Ishikawa (cell line): ENCODE measurements around the gene ZNF536.

Experiments used
- CEBPB ChIP-seq: IDR thresholded peaks from 2 replicates; pipeline ENCODE4 v1.6.1; 2012
- CREB1 ChIP-seq: IDR thresholded peaks from 2 replicates; pipeline ENCODE4 v1.6.1; 2012; ENCODE audit warnings: low read depth
- EGR1 ChIP-seq: IDR thresholded peaks from 2 replicates; pipeline ENCODE4 v1.6.1; 2012
- EP300 ChIP-seq: IDR thresholded peaks from 2 replicates; pipeline ENCODE4 v1.6.1; 2012; ENCODE audit warnings: borderline replicate concordance
- FOXM1 ChIP-seq: IDR thresholded peaks from 2 replicates; pipeline ENCODE4 v1.6.1; 2012; ENCODE audit warnings: low read depth, borderline replicate concordance
- MAX ChIP-seq: IDR thresholded peaks from 2 replicates; pipeline ENCODE4 v1.6.1; 2012
- NFIC ChIP-seq: IDR thresholded peaks from 2 replicates; pipeline ENCODE4 v1.6.1; 2012
- RAD21 ChIP-seq: IDR thresholded peaks from 2 replicates; pipeline ENCODE4 v1.6.1; 2012; ENCODE audit warnings: low read depth
- REST ChIP-seq: IDR thresholded peaks from 2 replicates; pipeline ENCODE4 v1.6.1; 2012; ENCODE audit warnings: low read depth, mild to moderate bottlenecking
- TAF1 ChIP-seq: IDR thresholded peaks from 2 replicates; pipeline ENCODE4 v1.6.1; 2012; ENCODE audit warnings: low read depth, mild to moderate bottlenecking
- TCF12 ChIP-seq: IDR thresholded peaks from 2 replicates; pipeline ENCODE4 v1.6.1; 2012; ENCODE audit warnings: low read depth
- TEAD4 ChIP-seq: IDR thresholded peaks from 2 replicates; pipeline ENCODE4 v1.6.1; 2012
- USF1 ChIP-seq: IDR thresholded peaks from 2 replicates; pipeline ENCODE4 v1.6.1; 2012
- YY1 ChIP-seq: IDR thresholded peaks from 2 replicates; pipeline ENCODE4 v1.6.1; 2012; ENCODE audit warnings: low read depth
- ZBTB7A ChIP-seq: IDR thresholded peaks from 2 replicates; pipeline ENCODE4 v1.6.1; 2012; ENCODE audit warnings: low read depth

ZNF536 gene

GRCh38 chr19:30492586-30493270, 120.5 kb downstream of the ZNF536 start:
- TF ChIP-seq MAX (no peak), EP300 (no peak), EGR1 (no peak), USF1 (no peak), ZBTB7A (no peak), CREB1 (no peak), NFIC (no peak), YY1 (no peak), TEAD4 (no peak), TAF1 (no peak), TCF12 (no peak)

GRCh38 chr19:30497034-30497433, 124.8 kb downstream of the ZNF536 start:
- no peak for TF ChIP-seq RAD21
- no peak for TF ChIP-seq YY1
- no peak for TF ChIP-seq ZBTB7A
- no peak for TF ChIP-seq TEAD4
- no peak for TF ChIP-seq TAF1
- TF ChIP-seq EGR1, result no peak
- no peak for TF ChIP-seq CEBPB
- no peak for TF ChIP-seq CREB1
- TF ChIP-seq NFIC, result no peak
- TF ChIP-seq EP300, result no peak
- no peak for TF ChIP-seq FOXM1
- no peak for TF ChIP-seq MAX
- no peak for TF ChIP-seq REST
- TF ChIP-seq TCF12, result no peak
- no peak for TF ChIP-seq USF1

GRCh38 chr19:30498707-30499106, 126.5 kb downstream of the ZNF536 start:
- no peak for TF ChIP-seq USF1
- no peak for TF ChIP-seq ZBTB7A
- TF ChIP-seq EGR1, result no peak
- no peak for TF ChIP-seq TEAD4
- no peak for TF ChIP-seq CREB1

GRCh38 chr19:30504272-30504671, 132.1 kb downstream of the ZNF536 start:
- TF ChIP-seq CEBPB (no peak), TCF12 (no peak), FOXM1 (no peak), NFIC (no peak), CREB1 (no peak)

- no peak for TF ChIP-seq TAF1
- TF ChIP-seq EP300, result no peak
- no peak for TF ChIP-seq ZBTB7A
- TF ChIP-seq USF1, result no peak
- TF ChIP-seq CREB1, result no peak
- TF ChIP-seq TCF12, result no peak
- TF ChIP-seq CEBPB, result no peak
- TF ChIP-seq RAD21, result no peak
- TF ChIP-seq YY1, result no peak
- TF ChIP-seq MAX, result no peak
- no peak for TF ChIP-seq TEAD4
- TF ChIP-seq EGR1, result no peak
- TF ChIP-seq NFIC, result no peak
- TF ChIP-seq FOXM1, result no peak
- no peak for TF ChIP-seq REST
Measured at GRCh38 chr19:30512176-30513081, 140.2 kb downstream of the ZNF536 start.
